ENCODE results near the gene NDUFS6.
"Not testable (repeated sequence)": the region's sequence is repeated elsewhere in the genome, so short reads cannot be mapped to it uniquely, and the experiment has no call there.

NDUFS6 gene

GRCh38 chr5:1784197-1785050 is 16.8 kb upstream of the NDUFS6 start:
- DNase-seq, result no peak

GRCh38 chr5:1785062-1785461 is 16.1 kb upstream of the NDUFS6 start:
- DNase-seq, result no peak

GRCh38 chr5:1785984-1786383 is 15.2 kb upstream of the NDUFS6 start:
- no peak for DNase-seq

- DNase-seq, result no peak
These were observed 14.4 kb upstream of the NDUFS6 start for GRCh38 chr5:1786621-1787471.

GRCh38 chr5:1787472-1788047 is 13.6 kb upstream of the NDUFS6 start:
- DNase-seq, result no peak

- no peak for DNase-seq
These were observed 13.0 kb upstream of the NDUFS6 start for GRCh38 chr5:1788200-1788599.

- no peak for DNase-seq
These were observed 12.4 kb upstream of the NDUFS6 start for GRCh38 chr5:1788828-1789227.

GRCh38 chr5:1789438-1789833 is 11.8 kb upstream of the NDUFS6 start:
- DNase-seq, result not testable (repeated sequence)

GRCh38 chr5:1789834-1790471 is 11.3 kb upstream of the NDUFS6 start:
- DNase-seq, result no peak

- DNase-seq, result no peak
These were observed 10.0 kb upstream of the NDUFS6 start for GRCh38 chr5:1791176-1791575.

- DNase-seq, result no peak
These were observed 8.4 kb upstream of the NDUFS6 start for GRCh38 chr5:1792842-1793266.

- DNase-seq, result no peak
These were observed 7.9 kb upstream of the NDUFS6 start for GRCh38 chr5:1793301-1793740.

GRCh38 chr5:1793966-1794900 is 7.0 kb upstream of the NDUFS6 start:
- no peak for DNase-seq

GRCh38 chr5:1794901-1795290 is 6.3 kb upstream of the NDUFS6 start:
- DNase-seq, result no peak

GRCh38 chr5:1795506-1795905 is 5.7 kb upstream of the NDUFS6 start:
- no peak for DNase-seq

GRCh38 chr5:1795931-1796330 is 5.3 kb upstream of the NDUFS6 start:
- no peak for DNase-seq

GRCh38 chr5:1796371-1797102 is 4.7 kb upstream of the NDUFS6 start:
- DNase-seq, result no peak

- DNase-seq, result no peak
These were observed 4.0 kb upstream of the NDUFS6 start for GRCh38 chr5:1797103-1797800.

- no peak for DNase-seq
These were observed 3.4 kb upstream of the NDUFS6 start for GRCh38 chr5:1797855-1798254.

- DNase-seq, result not testable (repeated sequence)
These were observed 2.6 kb upstream of the NDUFS6 start for GRCh38 chr5:1798589-1798988.
